Gastrocnemius medialis (tissue), 4 donors: ENCODE results near the gene POLR1H. TPM values are rescaled to one million over a fixed set of nuclear protein-coding genes. Genes with fewer than 3 reads are reported as not detected.

Experiments
- ATAC-seq, 2 donors: fragments of 150-250 bp; one replicate each; pipeline ENCODE4 v1.9.1; 2016
- DNase-seq, 2 donors: peaks; one replicate each; pipeline ENCODE4 v3.0.0-alpha.2; 2019
- H3K27ac ChIP-seq, 4 donors: fragments of 200-600 bp; sonication (generic); 1 replicate in 1 of 4; 2 replicates in 3 of 4; pipeline ENCODE4 v1.5.1; 2016 to 2018; ENCODE audit warnings: mild to moderate bottlenecking in 2 of 4, moderate library complexity in 1 of 4
- H3K27me3 ChIP-seq, 3 donors: fragments of 200-600 bp; sonication (generic) in 2 of 3; 1 replicate in 1 of 3; 2 replicates in 2 of 3; pipeline versions ENCODE4 v1.5.1 to v1.6.0; 2016 to 2019; ENCODE audit warnings: mild to moderate bottlenecking in 1 of 3, moderate library complexity in 1 of 3
- H3K36me3 ChIP-seq, 2 donors: fragments of 200-600 bp; sonication (generic) in 1 of 2; one replicate each; pipeline ENCODE4 v1.5.1; 2017 to 2018
- H3K4me1 ChIP-seq, 2 donors: fragments of 200-600 bp; sonication (generic) in 1 of 2; one replicate each; pipeline ENCODE4 v1.5.1; 2016 to 2017; ENCODE audit warnings: mild to moderate bottlenecking in 2 of 2
- H3K4me3 ChIP-seq, 4 donors: fragments of 200-600 bp; sonication (generic) in 3 of 4; 1 replicate in 1 of 4; 2 replicates in 3 of 4; pipeline ENCODE4 v1.5.1; 2016 to 2019; ENCODE audit warnings: mild to moderate bottlenecking in 2 of 4
- H3K9me3 ChIP-seq, 3 donors: fragments of 200-600 bp; sonication (generic) in 2 of 3; 1 replicate in 1 of 3; 2 replicates in 2 of 3; pipeline ENCODE4 v1.5.1; 2016 to 2019
- POLR2A ChIP-seq, 2 donors: fragments of 450-650 bp; IDR thresholded peaks; one replicate each; pipeline ENCODE4 v1.6.1; 2017; ENCODE audit warnings: antibody characterized with exemption in 2 of 2, mild to moderate bottlenecking in 2 of 2, moderate library complexity in 2 of 2
- in situ Hi-C, 4 donors: fragments of 200-750 bp; cut with MboI; loops; one replicate each; pipeline versions ENCODE4 v1.15.0 to v1.8.0; 2017; ENCODE audit warnings: low sequenced_read_pairs in 4 of 4
- intact Hi-C: fragments of 100-400 bp; cut with DNase I; formaldehyde crosslinking; loops from one replicate; pipeline ENCODE4 v1.15.1; 2023; ENCODE audit warnings: low total_unique reads
- total RNA-seq, 4 donors: library from RNA; depleted of rRNA; stranded (reverse); fragments of >200 nt; gene quantifications; one replicate each; pipeline versions ENCODE4 v1.1.0 to v1.2.3, GENCODE V29; 2016
- TF ChIP-seq, protein P1 (sequence below), 5 experiments: fragments of 450-650 bp in 3 of 5; fragments of 200-600 bp in 2 of 5; sonication (generic) in 2 of 5; IDR thresholded peaks in 4 of 5; conservative IDR thresholded peaks in 1 of 5; 1 replicate in 4 of 5; 2 replicates in 1 of 5; pipeline ENCODE4 v1.5.1; 2016 to 2019; ENCODE audit warnings: antibody characterized with exemption in 5 of 5, mild to moderate bottlenecking in 3 of 5, moderate library complexity in 3 of 5

Gene POLR1H
- total RNA-seq, 4 donors from 2014 or later = 23.8 to 41.6 (median 27.9) TPM

DNA sequence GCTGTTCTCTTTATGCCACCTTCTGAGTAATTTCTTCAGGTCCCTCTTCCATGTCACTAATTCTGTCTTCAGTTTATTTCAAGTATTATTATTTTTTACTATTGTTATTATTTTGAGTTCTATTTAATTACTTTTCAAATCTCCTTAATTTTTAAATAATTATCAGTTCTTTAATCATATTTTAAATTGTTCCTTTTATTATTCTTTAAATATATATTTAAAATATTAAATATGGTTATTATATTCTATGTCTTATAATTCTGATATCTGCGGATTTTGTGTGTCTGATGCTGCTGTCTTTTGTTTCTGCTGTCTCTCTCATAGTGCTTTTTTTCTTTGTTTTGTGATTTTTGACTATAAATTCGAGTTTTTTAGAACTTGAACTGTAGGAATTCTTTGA lies 2.2 kb downstream of the POLR1H start:
- Histone ChIP-seq H3K4me1 (peaks cover 39 to 40% of the 10 kb centered on the region in 2 donors), H3K36me3 (peaks cover 0 to 14% of the 10 kb centered on the region in 2 donors), H3K27me3 (no peaks in the 10 kb centered on the region), H3K4me3 (no peak overlapping the region), H3K9me3 (no peaks in the 10 kb centered on the region), H3K27ac (no peak overlapping the region)
- in situ Hi-C loops (loop anchor here in 2 of 4 donors (25.0 kb wide), 1 partner anchor 274 kb away; the partner anchor contains the start of genes RPP21 (in 2 of the 2) and TRIM39 (in 2 of the 2)), intact Hi-C loops (loop anchor here (2.0 to 10.0 kb wide), 3 partner anchors 415 to 1911 kb away; partner anchors contain the start of genes ATP6V1G2, DDX39B, DXO and NFKBIL1)
- TF ChIP-seq, protein P1, sequence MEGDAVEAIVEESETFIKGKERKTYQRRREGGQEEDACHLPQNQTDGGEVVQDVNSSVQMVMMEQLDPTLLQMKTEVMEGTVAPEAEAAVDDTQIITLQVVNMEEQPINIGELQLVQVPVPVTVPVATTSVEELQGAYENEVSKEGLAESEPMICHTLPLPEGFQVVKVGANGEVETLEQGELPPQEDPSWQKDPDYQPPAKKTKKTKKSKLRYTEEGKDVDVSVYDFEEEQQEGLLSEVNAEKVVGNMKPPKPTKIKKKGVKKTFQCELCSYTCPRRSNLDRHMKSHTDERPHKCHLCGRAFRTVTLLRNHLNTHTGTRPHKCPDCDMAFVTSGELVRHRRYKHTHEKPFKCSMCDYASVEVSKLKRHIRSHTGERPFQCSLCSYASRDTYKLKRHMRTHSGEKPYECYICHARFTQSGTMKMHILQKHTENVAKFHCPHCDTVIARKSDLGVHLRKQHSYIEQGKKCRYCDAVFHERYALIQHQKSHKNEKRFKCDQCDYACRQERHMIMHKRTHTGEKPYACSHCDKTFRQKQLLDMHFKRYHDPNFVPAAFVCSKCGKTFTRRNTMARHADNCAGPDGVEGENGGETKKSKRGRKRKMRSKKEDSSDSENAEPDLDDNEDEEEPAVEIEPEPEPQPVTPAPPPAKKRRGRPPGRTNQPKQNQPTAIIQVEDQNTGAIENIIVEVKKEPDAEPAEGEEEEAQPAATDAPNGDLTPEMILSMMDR (IDR thresholded peaks at IDR 0.05 in 4 of 5, conservative IDR thresholded peaks at IDR 0.05 in 1 of 5) = no peak
- TF ChIP-seq POLR2A (IDR thresholded peaks at IDR 0.05) = no peak
- ATAC-seq = no peak
- DNase-seq = no peak

DNA sequence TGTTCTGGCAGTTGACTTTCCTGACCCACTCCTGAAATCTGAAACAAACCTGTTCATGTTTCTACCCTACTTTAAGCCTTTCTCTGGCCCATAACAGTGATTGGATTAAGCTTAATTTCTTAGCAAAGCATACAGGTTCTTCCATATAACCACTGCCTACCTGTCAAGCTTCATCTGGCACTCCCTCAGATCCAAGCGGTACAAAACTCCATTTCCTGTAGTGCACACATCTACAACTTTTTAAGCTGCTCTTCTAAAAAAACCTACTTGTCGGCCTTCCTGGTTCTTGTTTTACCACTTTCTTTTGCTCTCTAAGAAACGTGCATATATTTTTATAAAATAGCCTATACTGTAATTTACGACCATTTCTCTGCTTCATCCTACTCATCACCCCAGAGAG lies 5.0 kb downstream of the POLR1H start:
- Histone ChIP-seq H3K4me1 (peaks cover 30 to 33% of the 10 kb centered on the region in 2 donors), H3K9me3 (no peaks in the 10 kb centered on the region), H3K36me3 (peaks cover 0 to 32% of the 10 kb centered on the region in 2 donors), H3K4me3 (peak overlapping the region; percentile 79 to 95 (median 86)), H3K27ac (peak overlapping the region; percentile 85 to 93 (median 90)), H3K27me3 (peaks cover 2 to 9% (median 4%) of the 10 kb centered on the region in 3 donors)
- TF ChIP-seq, protein P1 (IDR thresholded peaks at IDR 0.05 in 4 of 5, conservative IDR thresholded peaks at IDR 0.05 in 1 of 5) = no peak
- TF ChIP-seq POLR2A (IDR thresholded peaks at IDR 0.05) = no peak
- ATAC-seq (no peak), DNase-seq (no peak)
- intact Hi-C loops (loop anchor here (2.0 to 10.0 kb wide), 5 partner anchors 101 to 1909 kb away; partner anchors contain the start of genes ATP6V1G2, DDX39B, DXO and NFKBIL1), in situ Hi-C loops (loop anchor here in 2 of 4 donors (25.0 kb wide), 1 partner anchor 271 kb away; the partner anchor contains the start of genes RPP21 (in 2 of the 2) and TRIM39 (in 2 of the 2))

DNA sequence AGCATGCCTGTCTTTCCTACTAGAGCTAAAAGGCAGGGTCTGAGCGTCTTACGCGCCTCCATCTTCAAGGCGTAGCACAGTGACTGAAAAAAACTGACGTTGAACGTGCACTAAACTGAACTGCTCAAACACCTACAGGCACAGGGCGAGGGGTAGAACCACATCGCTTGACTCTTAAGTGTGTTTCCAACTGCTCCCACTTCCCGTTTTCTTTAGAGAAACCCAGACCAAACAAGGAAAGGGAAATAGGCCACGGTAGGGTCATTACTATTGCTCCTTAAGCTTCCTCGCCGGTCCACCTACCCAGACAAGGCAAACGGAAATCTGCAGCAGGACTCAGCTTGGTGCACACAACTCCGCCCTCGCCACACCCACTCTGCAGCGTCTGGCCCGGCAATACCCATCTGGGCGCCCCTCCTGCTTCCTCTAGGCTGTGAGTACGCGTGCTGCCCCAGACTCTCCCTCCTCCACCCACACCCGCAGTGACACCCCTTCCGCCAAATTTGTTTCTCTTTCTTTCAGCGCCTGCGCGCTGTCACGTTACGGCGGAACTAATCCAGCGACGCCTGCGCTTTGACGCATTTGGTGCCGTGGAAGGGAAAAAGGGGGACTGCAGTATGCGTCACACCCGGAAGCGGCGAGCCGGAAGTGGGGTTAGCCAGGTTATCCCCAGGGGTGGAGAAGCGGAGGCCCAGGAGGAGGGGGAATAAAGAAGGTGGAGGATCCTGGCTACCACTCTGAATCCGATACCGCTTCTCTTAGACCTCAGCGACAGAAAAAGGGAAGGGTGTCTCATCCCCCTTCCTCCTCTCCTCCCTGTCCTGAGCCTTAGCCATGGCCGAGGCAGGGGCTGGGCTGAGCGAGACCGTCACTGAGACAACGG lies 5.8 kb downstream of the POLR1H start, which contains the start of gene PPP1R11:
PPP1R11 (plus strand) TSS at position 622 of the 883 bp plus-strand sequence; CDS start at position 835, 213 bp downstream.
- intact Hi-C loops (loop anchor here (1.0 to 10.0 kb wide), 6 partner anchors 35 to 1908 kb away; partner anchors contain the start of genes ATP6V1G2, DDX39B, DXO and NFKBIL1), in situ Hi-C loops (loop anchor here in 2 of 4 donors (25.0 kb wide), 1 partner anchor 270 kb away; the partner anchor contains the start of genes RPP21 (in 2 of the 2) and TRIM39 (in 2 of the 2))
- peak; percentile 57 to 80 for TF ChIP-seq POLR2A (IDR thresholded peaks at IDR 0.05)
- TF ChIP-seq, protein P1 (IDR thresholded peaks at IDR 0.05 in 4 of 5, conservative IDR thresholded peaks at IDR 0.05 in 1 of 5) = peak in 1 of 5 experiments; percentile 8
- Histone ChIP-seq H3K9me3 (no peaks in the 10 kb centered on the region), H3K36me3 (peaks cover 0 to 32% of the 10 kb centered on the region in 2 donors), H3K4me1 (peaks cover 29 to 33% of the 10 kb centered on the region in 2 donors), H3K27me3 (peaks cover 9 to 16% (median 10%) of the 10 kb centered on the region in 3 donors), H3K27ac (peak within 1 kb of the TSS; percentile 85 to 93 (median 90)), H3K4me3 (peak within 1 kb of the TSS; percentile 79 to 95 (median 86))
- DNase-seq (peak; percentile 97 to 98), ATAC-seq (peak; percentile 95 to 96)

DNA sequence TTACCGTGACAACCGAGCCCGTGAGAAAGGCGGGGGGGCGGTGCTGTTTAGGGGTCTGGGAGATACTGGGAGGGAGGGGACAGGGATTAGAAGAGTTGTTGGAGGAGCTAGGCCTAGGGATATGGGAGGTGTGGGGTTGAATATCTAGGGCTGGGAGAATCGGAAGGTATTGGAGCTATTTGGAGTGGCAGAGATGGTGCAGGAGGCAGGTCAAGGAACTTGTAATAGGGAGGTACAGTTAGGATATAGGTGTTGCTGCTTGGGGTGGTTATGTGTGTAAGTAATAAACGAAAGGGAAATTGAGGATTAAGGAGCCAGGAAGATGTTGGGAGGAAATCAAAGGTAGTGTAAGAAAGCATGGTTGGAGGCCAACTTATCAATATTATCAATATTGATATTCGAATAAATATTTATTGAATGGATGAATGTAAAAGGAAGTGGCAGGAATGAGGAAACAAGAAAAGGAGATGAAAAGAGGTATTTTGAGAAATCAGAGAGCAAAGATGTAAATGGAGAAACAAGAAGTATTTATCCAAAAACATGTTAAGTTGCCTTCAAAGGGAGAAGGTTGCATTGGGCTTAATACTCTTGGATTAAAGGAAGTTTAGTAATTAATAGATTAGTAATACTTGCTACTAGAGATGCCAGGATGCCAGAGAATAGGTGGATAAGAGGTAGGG lies 6.5 kb downstream of the POLR1H start:
- peak overlapping the region; percentile 85 to 93 (median 90) for H3K27ac ChIP-seq
- in situ Hi-C loops = loop anchor here in 2 of 4 donors (25.0 kb wide), 1 partner anchor 270 kb away; the partner anchor contains the start of genes RPP21 (in 2 of the 2) and TRIM39 (in 2 of the 2)
- no peak for TF ChIP-seq POLR2A (IDR thresholded peaks at IDR 0.05)
- TF ChIP-seq, protein P1 (IDR thresholded peaks at IDR 0.05 in 4 of 5, conservative IDR thresholded peaks at IDR 0.05 in 1 of 5) = no peak
- peak overlapping the region; percentile 79 to 95 (median 86) for H3K4me3 ChIP-seq
- no peaks in the 10 kb centered on the region for H3K9me3 ChIP-seq
- peaks cover 16 to 24% (median 18%) of the 10 kb centered on the region in 3 donors for H3K27me3 ChIP-seq
- peaks cover 22 to 25% of the 10 kb centered on the region in 2 donors for H3K4me1 ChIP-seq
- DNase-seq (no peak), ATAC-seq (no peak)
- peaks cover 0 to 32% of the 10 kb centered on the region in 2 donors for H3K36me3 ChIP-seq
- intact Hi-C loops = loop anchor here (1.0 to 10.0 kb wide), 6 partner anchors 35 to 1907 kb away; partner anchors contain the start of genes ATP6V1G2, DDX39B, DXO and NFKBIL1
